ENCODE data around the gene GPD2. TPM values are rescaled to one million over a fixed set of nuclear protein-coding genes. Genes with fewer than 3 reads are reported as not detected.

The GPD2 gene
- total and polyA plus RNA-seq, 11 donors, result 3.5 to 24.8 (median 14.1) TPM

DNA sequence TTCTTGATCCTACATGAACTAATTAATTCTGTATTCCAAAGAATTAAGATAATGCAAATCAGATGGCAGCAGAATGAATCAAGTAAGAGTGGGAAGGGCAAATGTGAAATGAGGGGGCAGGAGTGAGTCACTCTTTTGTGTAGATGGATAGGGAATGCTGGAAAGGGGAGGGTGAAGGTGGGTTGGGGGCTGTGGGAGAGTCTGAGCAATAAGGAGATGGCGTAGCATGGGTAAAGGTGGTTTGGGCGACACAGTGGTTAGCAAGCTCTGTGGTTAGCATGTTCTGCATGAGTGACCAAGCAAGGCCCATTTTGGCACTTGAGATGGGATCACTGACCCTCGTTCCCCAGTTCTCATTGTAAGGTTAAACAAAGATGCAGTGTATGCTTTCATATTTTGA is 20.4 kb downstream of the GPD2 start:
- ATAC-seq (no peak), DNase-seq (no peak)
- H3K36me3 ChIP-seq, result no peaks in the 10 kb centered on the region
- TF ChIP-seq POLR2A (IDR thresholded peaks at IDR 0.05), result no peak
- TF ChIP-seq CTCF (IDR thresholded peaks at IDR 0.05), result no peak
- no peak overlapping the region for H3K27ac ChIP-seq
- H3K27me3 ChIP-seq, result no peaks in the 10 kb centered on the region
- WGBS, 4 donors, result 95 to 97% (median 96%) methylated on average over 3 of the region's 3 CpGs
- H3K4me1 ChIP-seq, result peaks cover 0 to 34% (median 12%) of the 10 kb centered on the region in 12 donors
- intact Hi-C loops (cut with DNase I), result no loop called here
- H3K4me3 ChIP-seq, result no peak overlapping the region
- no peaks in the 10 kb centered on the region for H3K9me3 ChIP-seq

GRCh38 chr2:156457523-156458517 is 21.6 kb downstream of the GPD2 start:
- H3K27me3 ChIP-seq, result no peaks in the 10 kb centered on the region
- no peaks in the 10 kb centered on the region for H3K36me3 ChIP-seq
- WGBS, 4 donors, result 74 to 78% (median 75%) methylated on average over 8 of the region's 8 CpGs
- H3K27ac ChIP-seq, result peak overlapping the region in 6 of 12 donors; percentile 13 to 61 (median 22)
- peaks cover 0 to 34% (median 12%) of the 10 kb centered on the region in 12 donors for H3K4me1 ChIP-seq
- ATAC-seq (peak; percentile 67 to 78 (median 72)), DNase-seq (peak in 1 of 5 donors; percentile 29)
- H3K4me3 ChIP-seq, result no peak overlapping the region
- intact Hi-C loops (cut with DNase I), result no loop called here
- TF ChIP-seq POLR2A (IDR thresholded peaks at IDR 0.05), result no peak
- peak in 3 of 12 donors; percentile 17 to 22 (median 17) for TF ChIP-seq CTCF (IDR thresholded peaks at IDR 0.05)
- no peaks in the 10 kb centered on the region for H3K9me3 ChIP-seq

- no peak overlapping the region for H3K4me3 ChIP-seq
- WGBS, 4 donors, result 41 to 51% (median 46%) methylated on average over 4 of the region's 4 CpGs
- no peaks in the 10 kb centered on the region for H3K27me3 ChIP-seq
- DNase-seq, result peak in 4 of 5 donors; percentile 28 to 61 (median 48)
- no peaks in the 10 kb centered on the region for H3K9me3 ChIP-seq
- ATAC-seq, result peak; percentile 45 to 94 (median 86)
- intact Hi-C loops (cut with DNase I), result loop anchor here in 1 of 10 donors (10.0 kb wide), 1 partner anchor 125 kb away; the partner anchor contains the start of gene NR4A2
- H3K4me1 ChIP-seq, result peaks cover 0 to 46% (median 15%) of the 10 kb centered on the region in 12 donors
- TF ChIP-seq CTCF (IDR thresholded peaks at IDR 0.05) (no peak), POLR2A (IDR thresholded peaks at IDR 0.05) (no peak)
- no peaks in the 10 kb centered on the region for H3K36me3 ChIP-seq
- peak overlapping the region in 10 of 12 donors; percentile 2 to 67 (median 16) for H3K27ac ChIP-seq
These were observed 23.5 kb downstream of the GPD2 start for GRCh38 chr2:156459720-156460119.

DNA sequence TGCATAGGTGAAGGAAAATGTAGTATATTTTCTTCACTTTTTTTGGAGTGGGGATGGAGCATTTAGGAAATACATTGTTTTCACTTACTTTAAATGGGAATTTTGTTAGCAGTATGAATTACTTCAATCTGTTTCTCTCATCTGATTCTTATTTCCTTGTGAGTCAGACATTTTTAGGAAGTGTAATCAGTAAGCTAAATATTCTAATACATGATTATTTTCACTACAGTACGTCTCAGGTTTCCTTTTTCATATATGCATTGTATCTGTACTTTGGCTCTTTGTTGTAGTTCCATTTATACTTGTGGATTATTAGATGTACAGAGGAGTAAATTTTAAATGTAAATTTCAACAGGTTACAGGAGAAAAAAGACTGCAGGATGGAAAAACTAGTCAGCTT is 27.9 kb downstream of the GPD2 start:
- 43 to 57% (median 56%) methylated on average over 1 of the region's 1 CpG for WGBS, 4 donors
- no peak overlapping the region for H3K4me3 ChIP-seq
- H3K9me3 ChIP-seq, result no peaks in the 10 kb centered on the region
- no peaks in the 10 kb centered on the region for H3K27me3 ChIP-seq
- H3K27ac ChIP-seq, result peak overlapping the region in 1 of 12 donors; percentile 60
- intact Hi-C loops (cut with DNase I), result loop anchor here in 1 of 10 donors (10.0 kb wide), 1 partner anchor 129 kb away; the partner anchor contains the start of gene NR4A2
- TF ChIP-seq CTCF (IDR thresholded peaks at IDR 0.05) (no peak), POLR2A (IDR thresholded peaks at IDR 0.05) (no peak)
- DNase-seq, result no peak
- no peaks in the 10 kb centered on the region for H3K36me3 ChIP-seq
- ATAC-seq, result no peak
- H3K4me1 ChIP-seq, result peaks cover 0 to 57% (median 26%) of the 10 kb centered on the region in 12 donors

Measured in heart left ventricle (tissue), 16 donors.